GM23248 (cell line): Measurements from ENCODE around the gene COL5A3. TPM values are rescaled to one million over a fixed set of nuclear protein-coding genes. Genes with fewer than 3 reads are reported as not detected.

Experiments used
- DNase-seq: peaks from one replicate; pipeline ENCODE4 v3.0.0-alpha.2; 2015
- H2AFZ ChIP-seq: fragments of 200-600 bp; sonication (generic); 2 replicates; pipeline ENCODE4 v1.6.1; 2016; ENCODE audit warnings: antibody characterized with exemption
- H3F3A ChIP-seq: fragments of 200-600 bp; sonication (generic); 2 replicates; pipeline ENCODE4 v1.6.1; 2016; ENCODE audit warnings: mild to moderate bottlenecking, antibody characterized with exemption, mixed run types; ENCODE audit not compliant: insufficient read depth
- H3K27ac ChIP-seq: fragments of 200-600 bp; sonication (generic); 2 replicates; pipeline ENCODE4 v1.5.1; 2016; ENCODE audit warnings: mild to moderate bottlenecking
- H3K27me3 ChIP-seq: fragments of 200-600 bp; sonication (generic); replicated peaks from 2 replicates; pipeline ENCODE4 v1.6.1; 2016; ENCODE audit warnings: mild to moderate bottlenecking; ENCODE audit not compliant: insufficient read depth
- H3K36me3 ChIP-seq: fragments of 200-600 bp; sonication (generic); 2 replicates; pipeline ENCODE4 v1.6.1; 2016; ENCODE audit warnings: low read depth, mild to moderate bottlenecking
- H3K4me1 ChIP-seq: fragments of 200-600 bp; sonication (generic); 2 replicates; pipeline ENCODE4 v1.6.1; 2016; ENCODE audit warnings: mild to moderate bottlenecking; ENCODE audit not compliant: insufficient read depth
- H3K4me2 ChIP-seq: fragments of 200-600 bp; sonication (generic); one replicate; pipeline ENCODE4 v1.6.1; 2016; ENCODE audit warnings: mild to moderate bottlenecking; ENCODE audit not compliant: unreplicated experiment
- H3K4me3 ChIP-seq: fragments of 200-600 bp; sonication (generic); 2 replicates; pipeline ENCODE4 v1.5.1; 2016; ENCODE audit warnings: mild to moderate bottlenecking
- H3K79me2 ChIP-seq: fragments of 200-600 bp; sonication (generic); 2 replicates; pipeline ENCODE4 v1.6.1; 2016; ENCODE audit warnings: mild to moderate bottlenecking; ENCODE audit not compliant: insufficient read depth
- H3K9ac ChIP-seq: fragments of 200-600 bp; sonication (generic); 2 replicates; pipeline ENCODE4 v1.6.1; 2016; ENCODE audit warnings: mild to moderate bottlenecking
- H3K9me2 ChIP-seq: fragments of 200-600 bp; sonication (generic); 2 replicates; pipeline ENCODE4 v1.6.1; 2016; ENCODE audit warnings: mixed run types, mild to moderate bottlenecking, moderate library complexity; ENCODE audit not compliant: insufficient read depth
- H3K9me3 ChIP-seq: fragments of 200-600 bp; sonication (generic); one replicate; pipeline ENCODE4 v1.6.1; 2017; ENCODE audit warnings: low read depth
- H4K20me1 ChIP-seq: fragments of 200-600 bp; sonication (generic); 2 replicates; pipeline ENCODE4 v1.6.0; 2016; ENCODE audit not compliant: insufficient read depth
- EZH2 ChIP-seq: fragments of 200-600 bp; sonication (generic); IDR thresholded peaks from 2 replicates; pipeline ENCODE4 v1.6.1; 2018; ENCODE audit warnings: antibody characterized with exemption, mild to moderate bottlenecking; ENCODE audit not compliant: insufficient read depth, poor library complexity, severe bottlenecking
- EZH2phosphoT487 ChIP-seq: fragments of 200-600 bp; sonication (generic); IDR thresholded peaks from 2 replicates; pipeline ENCODE4 v1.6.1; 2018; ENCODE audit warnings: antibody characterized with exemption, moderate library complexity, mild to moderate bottlenecking, low read depth; ENCODE audit not compliant: insufficient read depth
- WGBS, 2 experiments: methylation state at CpG; one replicate each; pipeline ENCODE4 v1.1.6; 2015 to 2017; ENCODE audit warnings: low lambda C conversion rate in 2 of 2, low coverage in 1 of 2; ENCODE audit errors: missing lambda C conversion rate in 2 of 2; 5-methylcytosine and 5-hydroxymethylcytosine counted together
- in situ Hi-C: fragments of 300-500 bp; cut with MboI; formaldehyde crosslinking; loops from 2 replicates; pipeline ENCODE4 v1.15.0; 2020
- microRNA-seq: library from miRNA; unstranded; fragments of <30 nt; microRNA quantifications from one replicate; pipeline ENCODE4, GENCODE V29; 2016; ENCODE audit warnings: borderline number of aligned reads
- polyA plus RNA-seq: library from polyadenylated mRNA; unstranded; fragments of >200 nt; fragmentation: Nextera tagmentation; extraction: Ambion mirVana; gene quantifications from 2 replicates; pipeline ENCODE4 v1.2.1, GENCODE V29; 2016
- small RNA-seq: library from RNA; depleted of rRNA; stranded (forward); fragments of <200 nt; gene quantifications from one replicate; pipeline ENCODE3, GENCODE V24; 2014; ENCODE audit warnings: low read depth, low replicate concordance
- total RNA-seq: library from RNA; depleted of rRNA; stranded (reverse); fragments of >200 nt; shearing (Covaris generic); gene quantifications from 2 replicates; pipeline ENCODE4 v1.2.3, GENCODE V29; 2014; rRNA removed

Gene COL5A3
- total and polyA plus RNA-seq, 2 experiments from 2014 or later, result 4.2 to 22.8 TPM

- DNase-seq, result peak; percentile 63
- Histone ChIP-seq H3K4me3 (peak overlapping the region; percentile 64), H2AFZ (0 out of 2 replicates have a peak overlapping the region, but pooled peaks have one; percentile 42), H3K27ac (no peak overlapping the region), H3K36me3 (no peaks in the 10 kb centered on the region), H3K9ac (peak overlapping the region; percentile 45; the same call in 1 of the 2 replicates), H4K20me1 (no peaks in the 10 kb centered on the region), H3K9me3 (no peaks in the 10 kb centered on the region), H3K27me3 (no peaks in the 10 kb centered on the region), H3F3A (peaks cover 4% of the 10 kb centered on the region), H3K79me2 (no peaks in the 10 kb centered on the region), H3K4me2 (peak overlapping the region; percentile 52), H3K9me2 (no peaks in the 10 kb centered on the region), H3K4me1 (no peaks in the 10 kb centered on the region)
- WGBS, 2 experiments, result 2 to 3% methylated on average over 26 to 71 of the region's 95 CpGs
- in situ Hi-C loops, result no loop called here
- TF ChIP-seq EZH2, result peak; percentile 38
- TF ChIP-seq EZH2phosphoT487, result no peak
Measured at GRCh38 chr19:9913237-9914000, 96.9 kb downstream of the COL5A3 start.

- no peaks in the 10 kb centered on the region for H4K20me1 ChIP-seq
- 0 out of 2 replicates have a peak overlapping the region, but pooled peaks have one; percentile 45 for H3K9ac ChIP-seq
- peaks cover 4% of the 10 kb centered on the region for H3F3A ChIP-seq
- no peak overlapping the region for H3K27ac ChIP-seq
- TF ChIP-seq EZH2, result peak; percentile 47
- no peak for TF ChIP-seq EZH2phosphoT487
- H3K79me2 ChIP-seq, result no peaks in the 10 kb centered on the region
- in situ Hi-C loops, result no loop called here
- 0 out of 2 replicates have a peak overlapping the region, but pooled peaks have one; percentile 42 for H2AFZ ChIP-seq
- H3K9me3 ChIP-seq, result no peaks in the 10 kb centered on the region
- no peaks in the 10 kb centered on the region for H3K4me1 ChIP-seq
- H3K36me3 ChIP-seq, result no peaks in the 10 kb centered on the region
- 53 to 60% methylated on average over 24 of the region's 24 CpGs for WGBS, 2 experiments
- H3K9me2 ChIP-seq, result no peaks in the 10 kb centered on the region
- DNase-seq, result no peak
- no peaks in the 10 kb centered on the region for H3K27me3 ChIP-seq
- no peak overlapping the region for H3K4me2 ChIP-seq
- H3K4me3 ChIP-seq, result peak overlapping the region; percentile 64
Measured at GRCh38 chr19:9912551-9913236, 97.6 kb downstream of the COL5A3 start.

- Histone ChIP-seq H3F3A (peaks cover 4% of the 10 kb centered on the region), H3K9me2 (no peaks in the 10 kb centered on the region), H2AFZ (no peak overlapping the region), H3K27ac (no peak overlapping the region), H3K4me2 (no peak overlapping the region), H3K4me3 (no peak overlapping the region), H3K79me2 (no peaks in the 10 kb centered on the region), H4K20me1 (no peaks in the 10 kb centered on the region), H3K4me1 (no peaks in the 10 kb centered on the region), H3K9me3 (no peaks in the 10 kb centered on the region), H3K36me3 (no peaks in the 10 kb centered on the region), H3K9ac (no peak overlapping the region), H3K27me3 (no peaks in the 10 kb centered on the region)
- in situ Hi-C loops, result no loop called here
- WGBS, 2 experiments, result 57 to 68% methylated on average over 6 of the region's 6 CpGs
- TF ChIP-seq EZH2, result no peak
- TF ChIP-seq EZH2phosphoT487, result no peak
- no peak for DNase-seq
Measured at GRCh38 chr19:9911524-9912185, 98.6 kb downstream of the COL5A3 start.

- in situ Hi-C loops, result no loop called here
- Histone ChIP-seq H3K9me2 (no peaks in the 10 kb centered on the region), H3K4me2 (no peak overlapping the region), H3K4me3 (no peak overlapping the region), H3F3A (peaks cover 4% of the 10 kb centered on the region), H3K36me3 (no peaks in the 10 kb centered on the region), H3K9ac (no peak overlapping the region), H3K4me1 (no peaks in the 10 kb centered on the region), H3K9me3 (no peaks in the 10 kb centered on the region), H2AFZ (no peak overlapping the region), H3K79me2 (no peaks in the 10 kb centered on the region), H3K27me3 (no peaks in the 10 kb centered on the region), H4K20me1 (no peaks in the 10 kb centered on the region), H3K27ac (no peak overlapping the region)
- WGBS, 2 experiments, result 81 to 87% methylated on average over 1 of the region's 1 CpG
- TF ChIP-seq EZH2phosphoT487, result no peak
- TF ChIP-seq EZH2, result no peak
- DNase-seq, result no peak
Measured at GRCh38 chr19:9910625-9911024, 99.7 kb downstream of the COL5A3 start.

Small RNAs within 50 kb of the gene (microRNA-seq; reads per million reads assigned to microRNA genes)
- gene MIR5589, result not detected

Small RNAs within 50 kb of the gene (small RNA-seq; reads per million reads assigned to genes)
- not detected for gene MIR5589

Other genes with a start within 250 kb of the COL5A3 start
- 5.9 and 7.1 TPM in 2 replicates for gene ZNF846, start 241.8 kb downstream of the COL5A3 start, total RNA-seq
- 5.2 and 6.1 TPM in 2 replicates for gene ZNF846, start 241.8 kb downstream of the COL5A3 start, polyA plus RNA-seq
- gene FBXL12, start 191.4 kb downstream of the COL5A3 start, total RNA-seq, result 21.9 and 29.8 TPM in 2 replicates
- gene FBXL12, start 191.4 kb downstream of the COL5A3 start, polyA plus RNA-seq, result 27.1 and 28.5 TPM in 2 replicates
- gene UBL5, start 182.6 kb downstream of the COL5A3 start, total RNA-seq, result 392 and 413 TPM in 2 replicates
- 605 and 606 TPM in 2 replicates for gene UBL5, start 182.6 kb downstream of the COL5A3 start, polyA plus RNA-seq
- 95.4 and 102 TPM in 2 replicates for gene PIN1, start 175.2 kb downstream of the COL5A3 start, total RNA-seq
- 124 and 134 TPM in 2 replicates for gene PIN1, start 175.2 kb downstream of the COL5A3 start, polyA plus RNA-seq
- gene OLFM2, start 74.0 kb downstream of the COL5A3 start, total RNA-seq, result 11.6 and 26.2 TPM in 2 replicates
- 8.9 and 9.4 TPM in 2 replicates for gene OLFM2, start 74.0 kb downstream of the COL5A3 start, polyA plus RNA-seq
- gene RDH8, start 3.0 kb upstream of the COL5A3 start, total RNA-seq, result 0.97 TPM in 1 of 2 replicates, not detected in the other
- gene RDH8, start 3.0 kb upstream of the COL5A3 start, polyA plus RNA-seq, result 0.19 TPM in 1 of 2 replicates, not detected in the other
- 30.6 and 33.0 TPM in 2 replicates for gene SHFL, start 75.8 kb upstream of the COL5A3 start, total RNA-seq
- gene SHFL, start 75.8 kb upstream of the COL5A3 start, polyA plus RNA-seq, result 28.4 and 29.8 TPM in 2 replicates
- 0.22 and 0.63 TPM in 2 replicates for gene ANGPTL6, start 92.2 kb upstream of the COL5A3 start, total RNA-seq
- gene ANGPTL6, start 92.2 kb upstream of the COL5A3 start, polyA plus RNA-seq, result 0.46 and 0.58 TPM in 2 replicates
- gene PPAN, start 95.9 kb upstream of the COL5A3 start, total RNA-seq, result 39.7 and 47.0 TPM in 2 replicates
- gene PPAN, start 95.9 kb upstream of the COL5A3 start, polyA plus RNA-seq, result 44.2 and 47.7 TPM in 2 replicates
- 2.9 and 6.3 TPM in 2 replicates for gene P2RY11, start 101.2 kb upstream of the COL5A3 start, total RNA-seq
- 2.5 and 2.8 TPM in 2 replicates for gene P2RY11, start 101.2 kb upstream of the COL5A3 start, polyA plus RNA-seq
- gene EIF3G, start 109.4 kb upstream of the COL5A3 start, total RNA-seq, result 211 and 259 TPM in 2 replicates
- 176 and 179 TPM in 2 replicates for gene EIF3G, start 109.4 kb upstream of the COL5A3 start, polyA plus RNA-seq
- 32.5 and 57.5 TPM in 2 replicates for gene DNMT1, start 184.4 kb upstream of the COL5A3 start, total RNA-seq
- 91.8 and 101 TPM in 2 replicates for gene DNMT1, start 184.4 kb upstream of the COL5A3 start, polyA plus RNA-seq
- gene S1PR2, start 220.8 kb upstream of the COL5A3 start, total RNA-seq, result 20.3 and 24.9 TPM in 2 replicates
- 35.1 and 35.4 TPM in 2 replicates for gene S1PR2, start 220.8 kb upstream of the COL5A3 start, polyA plus RNA-seq
- gene MRPL4, start 241.7 kb upstream of the COL5A3 start, total RNA-seq, result 101 and 103 TPM in 2 replicates
- gene MRPL4, start 241.7 kb upstream of the COL5A3 start, polyA plus RNA-seq, result 71.6 and 73.9 TPM in 2 replicates